ENCODE results near the gene CT83. TPM values are rescaled to one million over a fixed set of nuclear protein-coding genes. Genes with fewer than 3 reads are reported as not detected.

The CT83 gene
- total and polyA plus RNA-seq, 2 of the 13 experiments (the other 11 are each of a cell fraction or from before 2014, with no cell fraction given): not detected

DNA sequence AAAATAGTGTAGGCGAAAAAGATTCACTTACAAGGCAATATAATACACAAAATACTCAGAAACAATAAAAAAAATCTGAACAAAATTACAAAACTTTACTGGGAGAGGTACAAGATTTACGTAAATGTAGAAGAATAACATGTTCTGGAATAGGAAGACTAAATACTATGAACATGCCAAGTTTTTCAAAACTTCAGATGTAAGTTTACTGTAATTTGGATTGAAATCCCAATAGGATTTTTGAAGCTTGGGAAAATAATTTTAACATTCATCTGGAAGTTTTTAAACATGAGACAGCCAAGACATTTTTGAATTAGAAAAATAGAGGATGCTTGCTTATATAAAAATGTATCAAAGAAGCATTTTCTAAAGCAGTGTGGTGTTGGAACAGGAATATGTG, 30.5 kb upstream of the CT83 start:
- Histone ChIP-seq H4K20me1 (ENCODE audit: insufficient read depth, low read length) (no peaks in the 10 kb centered on the region), H2AFZ (ENCODE audit: low read length) (no peak overlapping the region), H3K9ac (ENCODE audit: insufficient read depth, low read depth, low read length) (no peak overlapping the region), H3K4me1 (ENCODE audit: insufficient read depth, low read length) (no peaks in the 10 kb centered on the region), H3K27ac (ENCODE audit: extremely low read length, insufficient read depth, low read length) (no peak overlapping the region), H3K4me2 (ENCODE audit: low read depth, low read length) (no peak overlapping the region), H3K9me3 (ENCODE audit: low read length) (no peaks in the 10 kb centered on the region), H3K36me3 (replicated peaks in 1 of 2; ENCODE audit: control insufficient read depth in 1 of 2, insufficient read depth in 2 of 2, low read length in 2 of 2) (no peaks in the 10 kb centered on the region), H3K4me3 (replicated peaks in 1 of 3; ENCODE audit: insufficient read depth in 1 of 3, low read depth in 2 of 3, low read length in 3 of 3) (no peak overlapping the region), H3K27me3 (ENCODE audit: control insufficient read depth in 1 of 2, insufficient read depth in 2 of 2, low read length in 2 of 2) (no peaks in the 10 kb centered on the region), H3K79me2 (ENCODE audit: insufficient read depth, low read length) (no peaks in the 10 kb centered on the region)
- in situ Hi-C loops (cut with HindIII; ENCODE audit: extremely low pct_ligation_motif_present, low pct_unique_long_range_greater_than_20kb): no loop called here
- intact Hi-C loops (cut with micrococcal nuclease; ENCODE audit: unreplicated experiment): no loop called here
- CTCF ChIA-PET (ENCODE audit: low intra/inter-chr PET ratio, low total read pairs): no interaction called here
- BruUV-seq (replicated peaks): no TSS peak
- WGBS (ENCODE audit: low lambda C conversion rate): 6% methylated on average over 2 of the region's 2 CpGs
- FAIRE-seq (no peak), ATAC-seq (no peak), DNase-seq (ENCODE audit: low spot score) (no peak)
- TF ChIP-seq ZNF780A (CRISPR knock-in tag; IDR thresholded peaks at IDR 0.05): no peak
- TF ChIP-seq SAFB2 (CRISPR knock-in tag; IDR thresholded peaks at IDR 0.05; ENCODE audit: borderline replicate concordance, low read depth): no peak
- TF ChIP-seq ZNF720 (CRISPR knock-in tag; IDR thresholded peaks at IDR 0.05): no peak
- no peak for TF ChIP-seq POLR2A (IDR thresholded peaks at IDR 0.05; ENCODE audit: insufficient read depth in 1 of 2, low read depth in 2 of 2, low read length in 2 of 2)
- TF ChIP-seq PITX1 (CRISPR knock-in tag; IDR thresholded peaks at IDR 0.05): no peak
- no peak for TF ChIP-seq MZF1 (CRISPR knock-in tag; IDR thresholded peaks at IDR 0.05; ENCODE audit: borderline replicate concordance)
- TF ChIP-seq PHB2 (IDR thresholded peaks at IDR 0.05; ENCODE audit: partially characterized antibody): no peak
- no peak for TF ChIP-seq RCOR2 (CRISPR knock-in tag; IDR thresholded peaks at IDR 0.05)
- TF ChIP-seq SMYD3 (CRISPR knock-in tag; IDR thresholded peaks at IDR 0.05): no peak
- TF ChIP-seq ZNF253 (CRISPR knock-in tag; IDR thresholded peaks at IDR 0.05; ENCODE audit: borderline replicate concordance): no peak
- no peak for TF ChIP-seq IKZF4 (CRISPR knock-in tag; IDR thresholded peaks at IDR 0.05; ENCODE audit: borderline replicate concordance, low read depth, not compliant biosample characterization)
- TF ChIP-seq ZNF816 (CRISPR knock-in tag; IDR thresholded peaks at IDR 0.05; ENCODE audit: borderline replicate concordance): no peak
- TF ChIP-seq ZNF34 (CRISPR knock-in tag; IDR thresholded peaks at IDR 0.05; ENCODE audit: borderline replicate concordance): no peak
- TF ChIP-seq ZNF839 (CRISPR knock-in tag; IDR thresholded peaks at IDR 0.05; ENCODE audit: borderline replicate concordance): no peak
- TF ChIP-seq SP1 (IDR thresholded peaks at IDR 0.05): no peak
- TF ChIP-seq SP1 (CRISPR knock-in tag; IDR thresholded peaks at IDR 0.05): no peak
- no peak for TF ChIP-seq KLF16 (CRISPR knock-in tag; IDR thresholded peaks at IDR 0.05)
- TF ChIP-seq EEA1 (CRISPR knock-in tag; IDR thresholded peaks at IDR 0.05; ENCODE audit: borderline replicate concordance): no peak
- TF ChIP-seq KLF11 (CRISPR knock-in tag; IDR thresholded peaks at IDR 0.05): no peak
- no peak for TF ChIP-seq ZNF264 (CRISPR knock-in tag; IDR thresholded peaks at IDR 0.05)
- TF ChIP-seq SNAI1 (CRISPR knock-in tag; IDR thresholded peaks at IDR 0.05; ENCODE audit: borderline replicate concordance): no peak
- POLR2A ChIA-PET: no interaction called here

Data from HepG2 (cell line).